Small intestine (tissue), 7 donors: ENCODE data around the gene GHRHR. TPM values are rescaled to one million over a fixed set of nuclear protein-coding genes. Genes with fewer than 3 reads are reported as not detected.

Source experiments
- DNase-seq, 2 donors: peaks; one replicate each; pipeline versions ENCODE4 v3.0.0 to v3.0.0-alpha.2; 2013
- FAIRE-seq: peaks from 2 replicates; lab custom pipeline; 2012; peaks lifted over from hg19 to GRCh38; lab: Jason Lieb, UNC
- H3K27ac ChIP-seq, 3 donors: one replicate each; pipeline ENCODE4 v1.5.1; 2013; ENCODE audit warnings: low read length in 2 of 3, mild to moderate bottlenecking in 2 of 3, control low read depth in 1 of 3, inconsistent platforms in 1 of 3, low read depth in 1 of 3, moderate library complexity in 1 of 3
- H3K27me3 ChIP-seq, 3 donors: one replicate each; pipeline ENCODE4 v1.6.1; 2013; ENCODE audit warnings: low read length in 3 of 3, inconsistent platforms in 1 of 3; ENCODE audit not compliant: control insufficient read depth in 3 of 3, insufficient read depth in 3 of 3
- H3K36me3 ChIP-seq, 3 donors: one replicate each; pipeline ENCODE4 v1.6.1; 2013; ENCODE audit warnings: low read length in 3 of 3, inconsistent platforms in 1 of 3, low read depth in 1 of 3, mild to moderate bottlenecking in 1 of 3, moderate library complexity in 1 of 3; ENCODE audit not compliant: control insufficient read depth in 3 of 3, insufficient read depth in 2 of 3
- H3K4me1 ChIP-seq, 3 donors: one replicate each; pipeline ENCODE4 v1.6.1; 2013; ENCODE audit warnings: low read length in 2 of 3, inconsistent platforms in 1 of 3, low read depth in 1 of 3, mild to moderate bottlenecking in 1 of 3, moderate library complexity in 1 of 3; ENCODE audit not compliant: control insufficient read depth in 3 of 3, insufficient read depth in 2 of 3
- H3K4me3 ChIP-seq, 3 donors: one replicate each; pipeline ENCODE4 v1.5.1; 2013; ENCODE audit warnings: low read length in 3 of 3, control low read depth in 1 of 3, inconsistent platforms in 1 of 3, low read depth in 1 of 3, mild to moderate bottlenecking in 1 of 3, moderate library complexity in 1 of 3
- H3K9me3 ChIP-seq, 2 donors: one replicate each; pipeline ENCODE4 v1.6.1; 2013; ENCODE audit warnings: low read depth in 1 of 2, low read length in 1 of 2; ENCODE audit not compliant: control insufficient read depth in 2 of 2, insufficient read depth in 1 of 2
- WGBS, 3 donors: extraction: QIAGEN DNeasy Blood & Tissue Kit; methylation state at CpG; one replicate each; pipeline ENCODE4 v1.1.7; 2013; 5-methylcytosine and 5-hydroxymethylcytosine counted together
- polyA plus RNA-seq, 4 donors: library from polyadenylated mRNA; stranded (reverse) in 3 of 4; unstranded in 1 of 4; fragments of 200-250 nt in 3 of 4; fragments of 120-200 nt in 1 of 4; gene quantifications; one replicate each; pipeline versions ENCODE4 v1.2.1 to v1.2.3, GENCODE V29; 2013
- donor health status: healthy with polysubstance abuse.
- donor health status: control.
- donor health status: control.
- donor health status: Bipolar disorder and iron deficiency.
- donor health status: healthy.

The GHRHR gene
- polyA plus RNA-seq, 4 donors: 0.07 TPM; not detected in 3

DNA sequence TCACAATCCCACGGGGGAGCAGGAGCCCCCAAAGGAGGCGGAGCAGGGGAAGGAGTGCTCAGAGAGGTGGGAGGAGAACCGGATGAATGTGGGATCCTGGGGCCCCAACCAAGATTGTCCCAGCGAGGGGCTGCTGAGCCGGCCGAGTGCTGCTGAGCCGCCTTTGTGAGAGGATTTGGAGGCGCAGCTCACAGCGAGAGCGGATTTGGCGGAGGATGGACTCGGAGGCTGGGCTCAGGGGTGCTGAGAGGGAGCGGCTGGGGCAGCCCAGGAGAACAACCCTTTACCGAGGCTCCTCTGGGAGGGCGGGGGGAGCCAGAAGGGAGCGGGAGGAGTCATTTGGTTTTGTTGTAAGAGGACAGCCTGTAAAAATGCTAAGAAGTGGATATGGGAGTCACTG, 23.0 kb downstream of the GHRHR start:
- no peak overlapping the region for H3K27ac ChIP-seq
- H3K27me3 ChIP-seq: peaks cover 0 to 15% (median 0%) of the 10 kb centered on the region in 3 donors
- H3K36me3 ChIP-seq: no peaks in the 10 kb centered on the region
- no peak overlapping the region for H3K4me3 ChIP-seq
- WGBS, 3 donors: 52 to 67% (median 62%) methylated on average over 16 of the region's 16 CpGs
- DNase-seq: no peak
- H3K4me1 ChIP-seq: peaks cover 0 to 11% (median 5%) of the 10 kb centered on the region in 3 donors
- no peak for FAIRE-seq
- H3K9me3 ChIP-seq: no peaks in the 10 kb centered on the region

DNA sequence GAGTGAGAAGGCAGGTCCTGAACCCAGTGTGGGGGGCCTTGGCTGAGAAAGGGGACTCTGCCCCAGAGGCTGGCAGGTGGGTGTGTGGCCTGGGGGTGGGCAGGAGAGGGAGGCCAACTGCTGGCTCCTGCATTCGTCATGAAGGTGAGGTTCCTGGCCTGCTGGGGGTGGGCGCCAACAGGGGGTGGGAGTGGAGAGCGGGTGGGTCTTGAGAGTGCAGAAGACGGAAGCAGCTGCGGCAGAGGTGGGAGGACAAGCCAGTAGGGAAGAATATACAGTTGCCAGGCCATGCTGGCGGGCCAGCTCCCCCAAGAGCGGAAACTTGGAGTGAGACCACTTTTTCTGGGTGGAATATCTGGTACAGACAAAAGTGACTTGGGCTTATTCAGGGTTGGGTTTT, 23.4 kb downstream of the GHRHR start:
- no peak for FAIRE-seq
- Histone ChIP-seq H3K9me3 (no peaks in the 10 kb centered on the region), H3K4me1 (peaks cover 0 to 11% (median 5%) of the 10 kb centered on the region in 3 donors), H3K4me3 (no peak overlapping the region), H3K27ac (no peak overlapping the region), H3K36me3 (no peaks in the 10 kb centered on the region), H3K27me3 (peaks cover 0 to 15% (median 0%) of the 10 kb centered on the region in 3 donors)
- DNase-seq: no peak
- WGBS, 3 donors: 78 to 89% (median 84%) methylated on average over 6 to 7 of the region's 7 CpGs

DNA sequence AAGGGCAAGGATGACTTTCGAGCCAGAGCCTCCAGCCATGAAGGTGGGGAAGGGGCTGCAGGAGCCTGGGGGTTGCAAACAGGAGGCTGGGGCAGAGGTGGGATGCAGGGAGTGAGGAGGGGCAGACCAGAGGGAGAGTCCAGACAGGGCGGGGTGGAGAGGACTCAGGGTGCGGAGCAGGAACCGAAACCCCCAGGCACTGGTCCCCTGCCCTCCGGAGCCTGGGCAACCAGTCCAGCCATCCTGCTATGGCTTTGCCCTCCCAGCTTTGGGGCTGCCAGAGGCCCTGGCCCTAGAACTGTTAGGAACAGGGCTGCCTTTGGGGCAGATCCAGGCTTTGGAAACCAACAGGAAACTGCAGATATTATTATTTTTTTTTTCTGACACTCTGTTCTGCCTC, 24.2 kb downstream of the GHRHR start:
- peaks cover 0 to 11% (median 5%) of the 10 kb centered on the region in 3 donors for H3K4me1 ChIP-seq
- no peak for DNase-seq
- H3K27ac ChIP-seq: no peak overlapping the region
- H3K27me3 ChIP-seq: peaks cover 0 to 15% (median 0%) of the 10 kb centered on the region in 3 donors
- no peak for FAIRE-seq
- no peaks in the 10 kb centered on the region for H3K9me3 ChIP-seq
- WGBS, 3 donors: 90 to 93% (median 91%) methylated on average over 5 of the region's 5 CpGs
- no peaks in the 10 kb centered on the region for H3K36me3 ChIP-seq
- no peak overlapping the region for H3K4me3 ChIP-seq

DNA sequence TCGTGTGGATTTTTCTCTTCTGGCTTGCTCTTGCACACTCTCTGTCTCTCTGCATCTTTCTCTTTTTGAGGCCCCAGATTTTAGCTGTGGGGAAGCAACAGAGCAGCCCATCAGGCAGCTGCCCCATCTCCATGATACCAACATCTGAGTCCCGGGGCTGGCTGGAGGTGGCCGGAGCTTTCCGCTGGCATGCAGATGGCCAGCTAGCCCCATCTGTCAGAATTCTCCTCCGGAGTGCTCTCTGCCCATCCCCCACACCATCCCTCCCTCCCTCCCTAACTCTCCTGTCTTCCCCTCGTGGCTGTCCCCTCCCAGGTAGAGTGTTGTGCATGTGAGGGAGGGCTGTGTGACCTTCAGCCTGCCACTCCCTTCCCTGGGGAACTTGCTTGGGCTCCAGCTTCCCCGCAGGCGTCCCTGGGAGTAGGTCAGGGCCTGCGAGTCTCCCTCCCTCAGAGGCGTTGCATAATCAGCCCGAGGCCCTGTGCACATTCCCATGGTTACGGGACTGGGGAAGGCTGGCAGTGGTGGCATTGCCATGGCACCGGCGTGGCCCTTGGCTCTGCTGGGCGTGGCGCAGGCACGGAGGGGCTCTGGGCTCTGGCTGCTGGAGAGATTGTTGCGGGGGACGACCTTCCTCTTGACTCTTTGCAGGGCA, 24.7 kb downstream of the GHRHR start:
- no peak overlapping the region for H3K4me3 ChIP-seq
- no peaks in the 10 kb centered on the region for H3K9me3 ChIP-seq
- H3K27ac ChIP-seq: no peak overlapping the region
- peaks cover 0 to 11% (median 5%) of the 10 kb centered on the region in 3 donors for H3K4me1 ChIP-seq
- peaks cover 0 to 15% (median 0%) of the 10 kb centered on the region in 3 donors for H3K27me3 ChIP-seq
- FAIRE-seq: no peak
- H3K36me3 ChIP-seq: no peaks in the 10 kb centered on the region
- WGBS, 3 donors: 29 to 49% (median 30%) methylated on average over 18 to 19 of the region's 19 CpGs
- peak; percentile 48 to 82 for DNase-seq

DNA sequence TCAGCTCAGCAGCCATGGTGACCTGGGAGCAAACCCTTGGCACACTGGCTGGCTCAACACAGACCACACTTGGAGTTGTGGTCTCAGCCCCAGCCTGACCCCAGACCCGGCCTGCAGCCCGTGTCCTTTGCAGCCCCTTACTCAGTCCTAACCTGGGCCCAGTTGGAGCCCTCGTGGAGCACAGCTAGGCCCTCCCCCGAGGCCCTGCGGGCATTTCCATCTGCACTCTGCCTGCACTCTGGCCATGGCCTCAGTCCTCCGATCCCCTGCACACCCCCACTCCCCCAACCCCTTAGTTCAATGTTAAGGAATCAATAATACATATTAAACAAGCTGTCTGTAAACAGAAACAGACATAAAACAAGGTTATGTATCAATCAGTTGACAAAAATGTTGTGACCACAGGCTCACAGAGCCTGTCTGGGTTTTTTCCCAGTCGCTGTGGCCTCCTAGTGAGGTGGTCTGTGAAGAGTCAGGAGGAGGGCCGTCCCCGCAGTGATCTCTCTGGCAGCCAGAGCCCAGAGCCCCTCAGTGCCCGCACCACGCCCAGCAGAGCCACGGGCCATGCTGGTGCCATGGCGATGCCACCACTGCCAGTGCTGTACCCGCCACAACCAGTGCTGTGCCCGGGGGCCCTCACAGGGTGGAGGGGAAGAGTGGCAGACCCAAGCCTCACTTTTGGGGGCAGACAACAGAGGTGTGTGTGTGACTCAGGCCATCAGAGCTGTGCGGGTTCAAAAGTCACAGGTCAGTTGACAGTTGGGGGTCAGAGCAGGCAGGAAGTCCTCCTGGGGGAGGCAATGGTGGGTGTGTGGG, 25.5 kb downstream of the GHRHR start:
- Histone ChIP-seq H3K9me3 (no peaks in the 10 kb centered on the region), H3K36me3 (no peaks in the 10 kb centered on the region), H3K27ac (no peak overlapping the region), H3K27me3 (peaks cover 0 to 9% (median 0%) of the 10 kb centered on the region in 3 donors), H3K4me1 (peaks cover 0 to 11% (median 5%) of the 10 kb centered on the region in 3 donors), H3K4me3 (no peak overlapping the region)
- FAIRE-seq (no peak), DNase-seq (no peak)
- 84 to 89% (median 86%) methylated on average over 16 of the region's 16 CpGs for WGBS, 3 donors

DNA sequence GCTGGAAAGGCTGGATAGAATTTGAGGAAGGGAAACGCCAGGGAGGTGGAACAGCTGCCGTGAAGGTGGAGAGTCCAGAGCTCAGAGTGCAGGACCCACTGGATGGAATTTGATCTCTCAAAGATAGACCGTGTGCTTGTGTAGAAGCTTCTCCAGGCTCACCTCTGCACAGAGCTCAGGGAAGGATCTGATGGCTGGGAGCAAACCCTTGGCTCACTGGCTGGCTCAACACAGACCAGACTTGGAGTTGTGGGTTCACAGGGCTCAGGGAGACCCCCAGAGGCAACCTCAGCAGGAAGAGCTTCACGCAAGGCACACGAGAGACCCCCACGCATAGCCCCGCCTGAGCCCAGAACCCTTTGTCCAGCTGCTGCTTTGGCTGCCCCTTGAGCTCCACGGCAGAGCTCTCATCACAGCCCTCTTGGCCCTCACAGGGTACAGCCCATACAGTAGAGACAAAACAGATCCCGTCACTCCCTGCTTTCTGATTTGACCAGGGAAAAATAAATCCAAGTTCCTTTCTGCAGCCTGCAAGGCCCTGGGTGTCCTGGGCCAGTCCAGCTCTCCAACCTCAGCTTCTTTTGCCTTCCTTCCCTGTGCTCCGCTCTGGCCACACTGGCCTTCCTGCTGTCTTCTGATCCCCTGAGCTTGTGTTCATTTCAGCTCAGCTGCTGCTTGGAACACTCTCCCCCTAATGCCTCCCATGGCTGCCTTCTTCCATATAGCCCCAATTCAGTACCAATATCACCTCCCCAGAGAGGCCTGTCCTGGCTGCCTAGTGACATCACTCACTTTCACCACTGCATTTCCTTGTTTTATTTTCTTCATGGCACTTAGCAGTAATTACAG, 26.3 kb downstream of the GHRHR start:
- no peak for FAIRE-seq
- H3K27me3 ChIP-seq: peaks cover 0 to 7% (median 0%) of the 10 kb centered on the region in 3 donors
- peak in 1 of 2 donors; percentile 61 for DNase-seq
- WGBS, 3 donors: 65 to 76% (median 75%) methylated on average over 10 of the region's 10 CpGs
- H3K9me3 ChIP-seq: no peaks in the 10 kb centered on the region
- H3K4me3 ChIP-seq: no peak overlapping the region
- H3K4me1 ChIP-seq: peaks cover 0 to 11% (median 5%) of the 10 kb centered on the region in 3 donors
- H3K27ac ChIP-seq: no peak overlapping the region
- H3K36me3 ChIP-seq: no peaks in the 10 kb centered on the region

DNA sequence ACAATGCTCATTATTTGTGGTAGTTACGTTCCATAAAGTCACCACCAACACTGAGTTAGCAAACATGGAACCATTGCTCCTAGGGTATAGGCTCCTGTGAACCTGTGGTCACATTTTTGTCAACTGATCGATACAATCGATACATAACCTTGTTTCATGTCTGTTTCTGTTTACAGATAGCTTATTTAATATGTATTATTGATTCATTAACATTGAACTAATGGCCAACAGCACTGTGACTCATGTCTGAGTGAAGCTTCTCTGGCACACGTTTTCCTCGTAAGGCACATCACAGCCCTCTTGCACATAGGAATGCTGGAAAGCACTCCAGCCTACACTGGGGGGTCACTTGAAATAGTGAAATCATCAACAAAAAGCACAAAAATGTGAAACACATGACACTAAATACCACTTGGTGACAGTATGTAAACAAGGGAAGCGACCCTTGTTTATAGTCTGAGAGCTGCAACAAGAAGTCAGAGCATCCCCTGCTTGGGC, 27.0 kb downstream of the GHRHR start:
- Histone ChIP-seq H3K27me3 (peaks cover 0 to 7% (median 0%) of the 10 kb centered on the region in 3 donors), H3K27ac (no peak overlapping the region), H3K4me3 (no peak overlapping the region), H3K9me3 (no peaks in the 10 kb centered on the region), H3K36me3 (no peaks in the 10 kb centered on the region), H3K4me1 (peaks cover 0 to 11% (median 5%) of the 10 kb centered on the region in 3 donors)
- DNase-seq (no peak), FAIRE-seq (no peak)
- 84 to 86% (median 84%) methylated on average over 6 of the region's 6 CpGs for WGBS, 3 donors

DNA sequence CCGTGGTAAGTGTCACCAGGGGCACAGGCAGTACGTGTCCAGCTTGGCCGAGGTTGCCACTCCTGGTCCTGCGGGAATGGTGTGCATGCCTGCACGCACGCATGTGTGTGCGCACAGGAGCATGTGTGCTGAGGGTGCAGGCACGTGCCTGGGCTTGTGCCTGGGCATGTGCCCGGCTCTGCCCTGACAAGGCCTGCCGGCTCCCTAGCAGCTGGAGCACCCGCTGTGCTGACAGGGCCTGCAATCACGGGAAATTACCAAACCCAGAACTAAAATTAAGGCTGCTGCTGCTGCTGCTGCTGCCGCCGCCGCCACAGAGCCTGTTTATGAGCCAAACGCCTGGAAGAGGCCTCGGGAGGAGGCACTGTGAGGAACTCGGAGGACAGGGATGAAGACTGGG, 28.7 kb downstream of the GHRHR start:
- no peak for DNase-seq
- H3K4me3 ChIP-seq: no peak overlapping the region
- FAIRE-seq: no peak
- WGBS, 3 donors: 78 to 87% (median 87%) methylated on average over 18 of the region's 18 CpGs
- H3K4me1 ChIP-seq: peaks cover 0 to 11% (median 5%) of the 10 kb centered on the region in 3 donors
- H3K9me3 ChIP-seq: no peaks in the 10 kb centered on the region
- no peak overlapping the region for H3K27ac ChIP-seq
- H3K36me3 ChIP-seq: no peaks in the 10 kb centered on the region
- no peaks in the 10 kb centered on the region for H3K27me3 ChIP-seq
